Measurements from ENCODE around the gene MEGF6. TPM values are rescaled to one million over a fixed set of nuclear protein-coding genes. Genes with fewer than 3 reads are reported as not detected.

Gene MEGF6
- total RNA-seq, 1 experiment from 2014 or later = 2.0 TPM

- peaks cover 29% of the 10 kb centered on the region for H3K27me3 ChIP-seq (replicated peaks)
- H3K4me3 ChIP-seq = peak overlapping the region; percentile 52
- H3K9me3 ChIP-seq (replicated peaks) = peaks cover 7% of the 10 kb centered on the region
- H3K36me3 ChIP-seq = peaks cover 11% of the 10 kb centered on the region
- DNase-seq (ENCODE audit: low read depth in 1 of 2, low spot score in 2 of 2) = no peak
- H3K27ac ChIP-seq = no peak overlapping the region
- peaks cover 14% of the 10 kb centered on the region for H3K4me1 ChIP-seq (replicated peaks)
Measured at GRCh38 chr1:3651026-3651929, 40.0 kb upstream of the MEGF6 start.

GRCh38 chr1:3650248-3651025, 39.1 kb upstream of the MEGF6 start:
- H3K4me3 ChIP-seq = peak overlapping the region; percentile 73
- no peak overlapping the region for H3K27ac ChIP-seq
- H3K9me3 ChIP-seq (replicated peaks) = peaks cover 7% of the 10 kb centered on the region
- DNase-seq (ENCODE audit: low read depth in 1 of 2, low spot score in 2 of 2) = no peak
- peaks cover 14% of the 10 kb centered on the region for H3K4me1 ChIP-seq (replicated peaks)
- peaks cover 17% of the 10 kb centered on the region for H3K36me3 ChIP-seq
- H3K27me3 ChIP-seq (replicated peaks) = peaks cover 29% of the 10 kb centered on the region

GRCh38 chr1:3649342-3650247, 38.3 kb upstream of the MEGF6 start, which contains the start of gene WRAP73:
Gene WRAP73, minus strand, starts transcription at chr1:3650103. Its CDS starts 104 bp downstream, at chr1:3649999.
- no peak within 1 kb of the TSS for H3K27ac ChIP-seq
- peaks cover 29% of the 10 kb centered on the region for H3K27me3 ChIP-seq (replicated peaks)

GRCh38 chr1:3646596-3646995, 35.3 kb upstream of the MEGF6 start:
- no peak for DNase-seq (ENCODE audit: low read depth in 1 of 2, low spot score in 2 of 2)
- H3K9me3 ChIP-seq (replicated peaks) = peaks cover 7% of the 10 kb centered on the region
- H3K4me3 ChIP-seq = no peak overlapping the region
- H3K27me3 ChIP-seq (replicated peaks) = peaks cover 12% of the 10 kb centered on the region
- 0 out of 2 replicates have a peak, but pooled peaks cover 4% of the 10 kb centered on the region for H3K4me1 ChIP-seq (replicated peaks)
- H3K36me3 ChIP-seq = peaks cover 23% of the 10 kb centered on the region
- H3K27ac ChIP-seq = no peak overlapping the region

More at GRCh38 chr1:3649342-3650247, 38.3 kb upstream of the MEGF6 start, which contains the start of gene WRAP73:
- peak; percentile 75 to 89 for DNase-seq (ENCODE audit: low read depth in 1 of 2, low spot score in 2 of 2)
- H3K4me3 ChIP-seq = peak within 1 kb of the TSS; percentile 73
- H3K9me3 ChIP-seq (replicated peaks) = peaks cover 7% of the 10 kb centered on the region
- peaks cover 14% of the 10 kb centered on the region for H3K4me1 ChIP-seq (replicated peaks)
- peaks cover 20% of the 10 kb centered on the region for H3K36me3 ChIP-seq

GRCh38 chr1:3645666-3646355, 34.5 kb upstream of the MEGF6 start:
- H3K27ac ChIP-seq = no peak overlapping the region
- peaks cover 3% of the 10 kb centered on the region for H3K9me3 ChIP-seq (replicated peaks)
- H3K4me1 ChIP-seq (replicated peaks) = no peaks in the 10 kb centered on the region
- peaks cover 25% of the 10 kb centered on the region for H3K36me3 ChIP-seq
- H3K27me3 ChIP-seq (replicated peaks) = 0 out of 2 replicates have a peak, but pooled peaks cover 4% of the 10 kb centered on the region
- DNase-seq (ENCODE audit: low read depth in 1 of 2, low spot score in 2 of 2) = no peak
- H3K4me3 ChIP-seq = no peak overlapping the region

GRCh38 chr1:3645247-3645646, 33.9 kb upstream of the MEGF6 start:
- H3K36me3 ChIP-seq = peaks cover 25% of the 10 kb centered on the region
- H3K4me1 ChIP-seq (replicated peaks) = no peaks in the 10 kb centered on the region
- no peak overlapping the region for H3K4me3 ChIP-seq
- DNase-seq (ENCODE audit: low read depth in 1 of 2, low spot score in 2 of 2) = no peak
- no peak overlapping the region for H3K27ac ChIP-seq
- H3K9me3 ChIP-seq (replicated peaks) = no peaks in the 10 kb centered on the region; the same call in 1 of the 2 replicates
- H3K27me3 ChIP-seq (replicated peaks) = no peaks in the 10 kb centered on the region

- Histone ChIP-seq H3K27ac (no peak overlapping the region), H3K4me3 (no peak overlapping the region), H3K4me1 (replicated peaks) (no peaks in the 10 kb centered on the region), H3K9me3 (replicated peaks) (no peaks in the 10 kb centered on the region), H3K27me3 (replicated peaks) (no peaks in the 10 kb centered on the region), H3K36me3 (peaks cover 25% of the 10 kb centered on the region)
- no peak for DNase-seq (ENCODE audit: low read depth in 1 of 2, low spot score in 2 of 2)
Measured at GRCh38 chr1:3644273-3644672, 33.0 kb upstream of the MEGF6 start.

- no peak for DNase-seq (ENCODE audit: low read depth in 1 of 2, low spot score in 2 of 2)
- Histone ChIP-seq H3K9me3 (replicated peaks) (no peaks in the 10 kb centered on the region), H3K27me3 (replicated peaks) (no peaks in the 10 kb centered on the region), H3K36me3 (peaks cover 34% of the 10 kb centered on the region), H3K4me1 (replicated peaks) (no peaks in the 10 kb centered on the region), H3K4me3 (no peak overlapping the region), H3K27ac (no peak overlapping the region)
Measured at GRCh38 chr1:3642919-3643675, 31.8 kb upstream of the MEGF6 start.

GRCh38 chr1:3641816-3642215, 30.5 kb upstream of the MEGF6 start:
- Histone ChIP-seq H3K9me3 (replicated peaks) (no peaks in the 10 kb centered on the region), H3K4me1 (replicated peaks) (no peaks in the 10 kb centered on the region), H3K27me3 (replicated peaks) (no peaks in the 10 kb centered on the region), H3K27ac (no peak overlapping the region), H3K36me3 (peaks cover 40% of the 10 kb centered on the region), H3K4me3 (no peak overlapping the region)
- DNase-seq (ENCODE audit: low read depth in 1 of 2, low spot score in 2 of 2) = no peak

GRCh38 chr1:3641046-3641760, 29.9 kb upstream of the MEGF6 start:
- H3K27me3 ChIP-seq (replicated peaks) = no peaks in the 10 kb centered on the region

GRCh38 chr1:3640121-3640837, 29.0 kb upstream of the MEGF6 start:
- Histone ChIP-seq H3K27me3 (replicated peaks) (no peaks in the 10 kb centered on the region), H3K4me3 (no peak overlapping the region), H3K9me3 (replicated peaks) (no peaks in the 10 kb centered on the region), H3K27ac (no peak overlapping the region), H3K4me1 (replicated peaks) (no peaks in the 10 kb centered on the region), H3K36me3 (peaks cover 39% of the 10 kb centered on the region)
- no peak for DNase-seq (ENCODE audit: low read depth in 1 of 2, low spot score in 2 of 2)

More at GRCh38 chr1:3641046-3641760, 29.9 kb upstream of the MEGF6 start:
- no peak for DNase-seq (ENCODE audit: low read depth in 1 of 2, low spot score in 2 of 2)
- Histone ChIP-seq H3K36me3 (peaks cover 40% of the 10 kb centered on the region), H3K27ac (no peak overlapping the region), H3K4me1 (replicated peaks) (no peaks in the 10 kb centered on the region), H3K9me3 (replicated peaks) (no peaks in the 10 kb centered on the region), H3K4me3 (no peak overlapping the region)
